Measurements from ENCODE around the gene PPP6R3. TPM values are rescaled to one million over a fixed set of nuclear protein-coding genes. Genes with fewer than 3 reads are reported as not detected.

The PPP6R3 gene
- total RNA-seq, 1 experiment from 2014 or later, result 138 TPM

GRCh38 chr11:68480193-68480592, 19.6 kb downstream of the PPP6R3 start:
- no CpG with 5 or more reads among the region's 2 CpGs for WGBS (ENCODE audit: extremely low coverage, insufficient read length, low lambda C conversion rate)
- no peak overlapping the region for H2BK20ac ChIP-seq (ENCODE audit: low read depth, low read length, poor library complexity, severe bottlenecking)

More at GRCh38 chr11:68480193-68480592, 19.6 kb downstream of the PPP6R3 start:
- Histone ChIP-seq H3K23me2 (ENCODE audit: insufficient read length, low read depth, low read length, poor library complexity, severe bottlenecking) (no peaks in the 10 kb centered on the region), H2BK12ac (ENCODE audit: insufficient read length, low read depth, low read length) (no peak overlapping the region), H3K4me1 (ENCODE audit: insufficient read depth, low read length) (no peaks in the 10 kb centered on the region), H3K23ac (ENCODE audit: insufficient read length, low read depth, low read length) (no peak overlapping the region), H3K27ac (ENCODE audit: insufficient read length, low read depth, low read length) (no peak overlapping the region), H2BK5ac (ENCODE audit: insufficient read length, low read length) (no peak overlapping the region), H4K20me1 (ENCODE audit: control insufficient read depth, insufficient read depth, insufficient read length) (no peaks in the 10 kb centered on the region), H3K79me1 (ENCODE audit: insufficient read depth, low read depth, low read length, poor library complexity, severe bottlenecking) (peaks cover 4% of the 10 kb centered on the region), H2AK5ac (ENCODE audit: insufficient read length, low read length) (no peak overlapping the region), H4K91ac (ENCODE audit: insufficient read length, low read depth, low read length) (no peak overlapping the region), H3T11ph (ENCODE audit: low read length) (no peak overlapping the region), H3K14ac (ENCODE audit: insufficient read depth, low read length) (no peak overlapping the region), H3K56ac (ENCODE audit: insufficient read length, low read depth, low read length) (no peak overlapping the region), H3K9me3 (ENCODE audit: control insufficient read depth, low read depth, low read length) (no peaks in the 10 kb centered on the region), H3K27me3 (ENCODE audit: insufficient read depth, low read length) (no peaks in the 10 kb centered on the region), H3K79me2 (ENCODE audit: insufficient read depth, low read length) (peaks cover 58% of the 10 kb centered on the region), H3K18ac (ENCODE audit: insufficient read length, low read depth, low read length) (no peak overlapping the region), H4K8ac (replicated peaks; ENCODE audit: insufficient read length, low read depth, low read length) (no peak overlapping the region), H2AFZ (ENCODE audit: low read length) (no peak overlapping the region), H4K5ac (ENCODE audit: insufficient read length, low read depth, low read length) (no peak overlapping the region), H2BK120ac (ENCODE audit: low read depth, low read length, poor library complexity, severe bottlenecking) (no peak overlapping the region), H2BK15ac (ENCODE audit: low read depth, low read length) (no peak overlapping the region), H3K4ac (ENCODE audit: low read depth, low read length) (no peak overlapping the region), H3K9ac (ENCODE audit: extremely low read depth, insufficient read length, low read length) (no peak overlapping the region), H3K4me2 (ENCODE audit: insufficient read depth, insufficient read length, low read length) (no peak overlapping the region)
- H3K4me3 Mint-ChIP-seq, result no peak overlapping the region
- H3K9me3 Mint-ChIP-seq, result peaks cover 9 to 14% of the 10 kb centered on the region in 2 experiments; a peak in 4 of 5 replicates
- no peaks in the 10 kb centered on the region for H3K27me3 Mint-ChIP-seq (ENCODE audit: low read depth)
- H3K4me1 Mint-ChIP-seq, result peaks cover 8 to 20% of the 10 kb centered on the region in 2 experiments
- no peak for DNase-seq
- H3K36me3 Mint-ChIP-seq (ENCODE audit: insufficient read depth in 1 of 3, low read depth in 3 of 3), result peaks cover 32 to 43% (median 41%) of the 10 kb centered on the region in 3 experiments
- no peak for TF ChIP-seq CTCF (conservative IDR thresholded peaks at IDR 0.05)
- 0 out of 7 replicates have a peak overlapping the region, but pooled peaks of 1 of the 3 experiments have one; percentile 7 for H3K27ac Mint-ChIP-seq

Data from H9 (cell line).